OCI-LY3 (cell line): ENCODE results near the gene NFIC.

Source experiments
- H2AFZ ChIP-seq: fragments of 200-600, 300-600 bp; shearing (Covaris generic); 2 replicates; pipeline ENCODE4 v1.6.0; 2014; ENCODE audit warnings: antibody characterized with exemption, low read depth, low read length
- H3K27ac ChIP-seq: fragments of 200-600, 300-600 bp; sonication (generic); 2 replicates; pipeline ENCODE4 v1.5.1; 2014; ENCODE audit warnings: mild to moderate bottlenecking, low read length, moderate library complexity, mixed read lengths
- H3K27me3 ChIP-seq: fragments of 200-600, 300-600 bp; sonication (generic); 2 replicates; pipeline ENCODE4 v1.6.1; 2014; ENCODE audit warnings: low read depth, low read length, mixed read lengths
- H3K36me3 ChIP-seq: fragments of 200-600, 300-600 bp; sonication (generic); replicated peaks from 2 replicates; pipeline ENCODE3; 2014; ENCODE audit warnings: low read depth, low read length, mixed read lengths
- H3K4me1 ChIP-seq: fragments of 300-600, 200-600 bp; sonication (generic); 2 replicates; pipeline ENCODE4 v1.6.1; 2014; ENCODE audit warnings: low read length, mixed read lengths
- H3K4me2 ChIP-seq: fragments of 200-600, 300-600 bp; sonication (generic); 2 replicates; pipeline ENCODE4 v1.6.1; 2014; ENCODE audit warnings: low read length, mixed read lengths
- H3K4me3 ChIP-seq: fragments of 300-600, 200-600 bp; sonication (generic); 2 replicates; pipeline ENCODE4 v1.5.1; 2014; ENCODE audit warnings: antibody characterized with exemption, mild to moderate bottlenecking, low read length, moderate library complexity
- H3K79me2 ChIP-seq: fragments of 300-600, 200-600 bp; shearing (Covaris generic); 2 replicates; pipeline ENCODE4 v1.6.1; 2014; ENCODE audit warnings: mild to moderate bottlenecking, low read length, mixed read lengths
- H3K9ac ChIP-seq: fragments of 300-600, 200-600 bp; shearing (Covaris generic); 2 replicates; pipeline ENCODE4 v1.6.0; 2014; ENCODE audit warnings: mild to moderate bottlenecking, low read length, moderate library complexity
- H3K9me3 ChIP-seq: fragments of 200-600, 300-600 bp; shearing (Covaris generic); 2 replicates; pipeline ENCODE4 v1.6.1; 2014; ENCODE audit warnings: low read length, mixed read lengths; ENCODE audit not compliant: insufficient read depth
- H4K20me1 ChIP-seq: fragments of 200-600, 300-600 bp; sonication (generic); 2 replicates; pipeline ENCODE4 v1.6.1; 2016; ENCODE audit warnings: low read length, mixed read lengths; ENCODE audit not compliant: insufficient read depth
- EZH2phosphoT487 ChIP-seq: fragments of 200-600 bp; shearing (Covaris generic); IDR thresholded peaks from 2 replicates; pipeline ENCODE4 v1.6.1; 2018; ENCODE audit warnings: antibody characterized with exemption, mixed run types, low read depth
- TF ChIP-seq, protein P1 (sequence below): fragments of 200-600, 300-600 bp; sonication (generic); IDR thresholded peaks from 2 replicates; pipeline ENCODE4 v1.5.1; 2014; ENCODE audit warnings: antibody characterized with exemption, low read length, low read depth

Gene NFIC

DNA sequence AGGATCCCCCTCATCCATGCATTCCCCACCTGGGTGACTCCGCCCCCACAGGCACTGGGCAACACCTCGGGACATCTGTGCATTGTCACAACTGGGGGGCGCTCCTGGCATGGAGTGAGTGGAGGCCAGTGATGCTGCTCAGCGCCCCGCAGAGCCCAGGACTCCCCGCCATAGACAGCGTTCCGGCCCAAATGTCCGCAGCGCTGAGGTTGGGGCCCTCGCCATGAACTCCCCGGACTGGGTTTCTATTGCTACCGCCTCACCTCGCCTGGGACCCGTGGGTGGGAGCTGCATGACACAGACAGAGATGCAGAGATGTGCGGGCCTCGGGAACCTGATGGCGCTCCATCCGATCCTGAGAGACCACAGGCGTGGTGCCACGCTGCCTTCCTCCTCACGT lies 144.3 kb downstream of the NFIC start:
- peaks cover 27% of the 10 kb centered on the region for H3K36me3 ChIP-seq
- H3K9ac ChIP-seq: no peak overlapping the region
- H3K27ac ChIP-seq: no peak overlapping the region
- no peaks in the 10 kb centered on the region for H3K9me3 ChIP-seq
- no peak overlapping the region for H2AFZ ChIP-seq
- H3K79me2 ChIP-seq: peaks cover 92% of the 10 kb centered on the region
- H3K4me2 ChIP-seq: no peak overlapping the region
- peaks cover 8% of the 10 kb centered on the region for H3K4me1 ChIP-seq
- no peaks in the 10 kb centered on the region for H3K27me3 ChIP-seq
- no peak overlapping the region for H3K4me3 ChIP-seq
- H4K20me1 ChIP-seq: peaks cover 69% of the 10 kb centered on the region
- TF ChIP-seq, protein P1, sequence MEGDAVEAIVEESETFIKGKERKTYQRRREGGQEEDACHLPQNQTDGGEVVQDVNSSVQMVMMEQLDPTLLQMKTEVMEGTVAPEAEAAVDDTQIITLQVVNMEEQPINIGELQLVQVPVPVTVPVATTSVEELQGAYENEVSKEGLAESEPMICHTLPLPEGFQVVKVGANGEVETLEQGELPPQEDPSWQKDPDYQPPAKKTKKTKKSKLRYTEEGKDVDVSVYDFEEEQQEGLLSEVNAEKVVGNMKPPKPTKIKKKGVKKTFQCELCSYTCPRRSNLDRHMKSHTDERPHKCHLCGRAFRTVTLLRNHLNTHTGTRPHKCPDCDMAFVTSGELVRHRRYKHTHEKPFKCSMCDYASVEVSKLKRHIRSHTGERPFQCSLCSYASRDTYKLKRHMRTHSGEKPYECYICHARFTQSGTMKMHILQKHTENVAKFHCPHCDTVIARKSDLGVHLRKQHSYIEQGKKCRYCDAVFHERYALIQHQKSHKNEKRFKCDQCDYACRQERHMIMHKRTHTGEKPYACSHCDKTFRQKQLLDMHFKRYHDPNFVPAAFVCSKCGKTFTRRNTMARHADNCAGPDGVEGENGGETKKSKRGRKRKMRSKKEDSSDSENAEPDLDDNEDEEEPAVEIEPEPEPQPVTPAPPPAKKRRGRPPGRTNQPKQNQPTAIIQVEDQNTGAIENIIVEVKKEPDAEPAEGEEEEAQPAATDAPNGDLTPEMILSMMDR: no peak
- no peak for TF ChIP-seq EZH2phosphoT487

DNA sequence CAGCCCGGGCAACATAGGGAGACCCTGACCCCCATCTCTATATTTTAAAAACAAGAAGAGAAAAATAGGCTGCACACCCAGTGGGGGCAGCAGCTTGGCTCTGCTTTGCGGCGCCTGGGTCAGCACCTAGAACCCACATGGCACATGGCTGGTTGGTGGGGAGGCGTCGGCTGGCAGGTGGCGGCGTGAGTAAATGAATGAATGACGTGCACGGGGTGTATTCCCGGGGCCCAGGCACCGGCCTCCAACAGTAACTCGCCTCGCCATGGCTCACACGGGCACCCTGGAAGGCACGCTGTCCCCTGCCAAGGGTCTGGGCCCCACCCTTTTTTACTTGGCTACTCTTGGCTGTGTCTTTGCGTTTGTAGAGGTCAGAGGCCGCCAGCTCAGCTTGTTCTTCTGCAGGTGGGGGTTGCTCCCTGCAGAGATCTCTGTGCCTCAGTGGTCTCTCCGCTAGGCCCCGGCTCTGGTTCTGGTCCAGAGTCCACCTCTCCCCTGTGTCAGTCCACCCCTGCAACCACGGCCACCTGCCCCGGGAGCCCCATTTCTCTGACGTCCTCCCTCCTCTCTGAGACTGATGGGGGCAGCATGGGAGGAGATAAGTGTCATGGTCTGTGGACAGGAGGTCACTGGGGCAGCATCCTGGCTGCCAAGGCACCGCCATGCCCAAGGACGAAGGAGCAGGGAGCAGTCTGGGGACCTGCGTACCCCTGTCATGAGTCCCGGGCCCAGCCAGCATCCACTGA lies 145.3 kb downstream of the NFIC start:
- Histone ChIP-seq H3K4me1 (peaks cover 11% of the 10 kb centered on the region), H3K4me3 (no peak overlapping the region), H2AFZ (no peak overlapping the region), H3K9me3 (no peaks in the 10 kb centered on the region), H3K4me2 (no peak overlapping the region), H4K20me1 (peaks cover 79% of the 10 kb centered on the region), H3K27ac (no peak overlapping the region), H3K27me3 (no peaks in the 10 kb centered on the region), H3K79me2 (peaks cover 96% of the 10 kb centered on the region), H3K9ac (no peak overlapping the region), H3K36me3 (peaks cover 27% of the 10 kb centered on the region)
- TF ChIP-seq, protein P1: no peak
- no peak for TF ChIP-seq EZH2phosphoT487

DNA sequence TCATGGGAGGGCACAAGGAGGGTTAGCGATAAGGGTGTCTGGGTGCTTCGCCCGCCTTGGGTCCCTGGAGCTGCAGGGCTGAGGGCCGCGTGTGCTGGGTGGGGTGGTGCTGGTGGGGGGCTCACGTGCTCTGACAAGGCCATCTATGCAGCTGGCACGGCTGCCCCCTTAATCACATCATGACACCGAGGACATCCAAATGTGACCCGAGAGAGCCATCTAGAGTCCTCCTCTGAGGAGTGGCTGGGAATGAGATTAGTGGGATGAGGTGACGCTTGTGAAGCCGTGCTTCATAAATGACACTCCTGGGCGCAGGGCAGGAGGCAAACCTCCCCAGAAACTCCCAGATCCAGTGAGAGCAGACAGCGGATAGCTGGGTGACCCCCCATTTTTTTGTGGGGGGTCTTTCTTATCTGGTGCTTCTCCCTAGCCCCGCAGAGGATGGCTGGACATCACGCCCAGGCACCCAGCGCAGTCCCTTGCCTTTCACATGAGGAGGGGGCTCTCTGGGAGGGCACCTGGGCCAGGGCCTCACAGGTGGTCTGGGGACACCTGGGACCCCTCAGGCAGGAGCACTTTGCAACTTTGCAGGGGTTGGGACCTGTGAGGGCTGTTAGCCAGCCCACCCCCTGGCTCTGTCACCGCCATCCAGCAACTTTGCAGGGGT lies 146.3 kb downstream of the NFIC start:
- peaks cover 84% of the 10 kb centered on the region for H4K20me1 ChIP-seq
- H3K9ac ChIP-seq: no peak overlapping the region
- H3K4me3 ChIP-seq: no peak overlapping the region
- TF ChIP-seq, protein P1: no peak
- no peak for TF ChIP-seq EZH2phosphoT487
- no peak overlapping the region for H3K27ac ChIP-seq
- H3K27me3 ChIP-seq: no peaks in the 10 kb centered on the region
- H2AFZ ChIP-seq: no peak overlapping the region
- peaks cover 6% of the 10 kb centered on the region for H3K4me1 ChIP-seq
- H3K4me2 ChIP-seq: no peak overlapping the region
- H3K9me3 ChIP-seq: no peaks in the 10 kb centered on the region
- peaks cover 22% of the 10 kb centered on the region for H3K36me3 ChIP-seq
- peaks cover 91% of the 10 kb centered on the region for H3K79me2 ChIP-seq
